Tongue (tissue), 2 donors: ENCODE results near the gene RBFOX2. TPM values are rescaled to one million over a fixed set of nuclear protein-coding genes. Genes with fewer than 3 reads are reported as not detected.

Experiments used
- DNase-seq: peaks from one replicate; pipeline ENCODE4 v3.0.0-alpha.2; 2015
- total RNA-seq: library from RNA; depleted of rRNA; stranded (reverse); fragments of >200 nt; gene quantifications from one replicate; pipeline ENCODE4 v1.2.3, GENCODE V29; 2014

The RBFOX2 gene
- total RNA-seq, 1 donor from 2014 or later = 269 TPM

DNA sequence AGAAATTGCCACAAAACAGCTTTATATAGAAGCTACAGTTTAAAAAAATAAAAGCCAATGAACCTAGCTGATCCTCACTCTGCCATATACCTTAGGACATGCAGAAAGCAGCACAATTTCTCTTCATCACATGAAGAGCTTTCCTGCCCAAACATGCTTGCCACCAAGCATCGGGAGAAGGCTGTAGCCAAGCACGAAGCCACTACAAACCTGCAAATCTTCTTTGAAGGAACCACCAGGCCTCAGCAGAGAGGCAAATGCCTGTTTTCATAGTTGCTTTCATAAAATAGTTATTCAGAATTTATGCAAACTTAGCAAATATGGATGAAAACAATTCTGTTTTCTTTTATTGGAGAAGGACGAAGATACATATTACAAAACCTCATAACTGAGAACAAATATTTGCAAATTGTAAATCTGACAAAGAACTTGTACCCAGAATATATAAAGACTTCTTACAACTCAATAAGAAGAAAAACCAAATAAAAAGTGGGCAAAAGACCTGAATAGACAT lies 100.3 kb downstream of the RBFOX2 start:
- DNase-seq = peak; percentile 33

DNA sequence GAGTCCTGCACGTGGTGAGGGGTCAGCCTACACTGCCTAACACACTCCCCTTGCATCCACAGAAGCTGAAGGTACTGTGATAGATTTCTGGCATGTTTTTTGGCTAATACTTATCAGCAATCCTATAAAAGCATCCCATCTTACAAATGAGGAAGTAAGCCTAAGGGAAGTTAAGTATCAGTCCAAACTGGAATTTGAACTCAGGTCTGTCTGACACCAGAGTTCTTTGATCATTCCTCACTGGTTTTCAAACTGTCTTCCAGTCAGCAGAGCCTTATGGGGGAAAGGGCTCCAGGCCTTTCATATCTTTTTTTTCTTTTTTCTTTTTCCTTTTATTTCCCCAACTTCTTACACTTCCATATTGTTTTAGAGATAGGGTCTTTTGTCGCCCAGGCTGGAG lies 105.6 kb downstream of the RBFOX2 start:
- DNase-seq = no peak

DNA sequence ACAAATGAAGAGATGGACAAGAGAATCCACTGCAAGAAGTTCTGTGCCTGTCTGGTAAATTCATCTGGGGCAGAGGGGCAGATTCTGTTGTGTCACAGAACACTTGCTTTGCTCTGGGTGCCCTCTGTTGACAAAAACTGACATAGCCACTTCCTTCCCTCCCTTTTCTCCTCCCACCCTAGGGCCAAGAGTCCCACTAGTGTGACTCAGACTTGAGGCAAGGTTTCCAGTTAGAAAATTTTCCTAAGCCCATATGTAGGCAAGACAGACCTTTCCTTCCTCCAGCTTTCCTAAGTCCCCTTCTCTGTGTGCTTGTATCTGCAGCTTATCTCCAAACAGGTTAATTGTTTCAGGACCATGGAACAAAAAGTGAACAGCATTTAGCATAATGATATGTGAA lies 106.8 kb downstream of the RBFOX2 start:
- DNase-seq = peak; percentile 82

DNA sequence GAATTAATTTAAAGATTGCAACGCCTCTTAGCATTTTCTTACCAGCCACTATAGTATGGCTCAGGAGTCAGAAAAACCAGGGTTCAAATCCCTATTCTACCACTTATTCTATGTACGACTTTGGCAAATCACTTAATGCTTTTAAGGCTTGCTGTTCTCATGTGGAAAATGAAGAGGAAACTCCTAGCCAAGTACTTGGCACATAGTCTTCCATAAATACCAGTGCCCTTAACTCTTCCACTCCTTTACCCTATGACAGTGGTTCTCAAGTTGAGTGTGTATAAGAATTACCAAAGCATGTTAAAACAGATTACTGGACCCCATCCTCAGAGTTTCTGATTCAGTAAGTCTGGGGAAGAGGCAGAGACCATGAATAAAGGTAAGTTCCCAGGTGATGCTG lies 107.6 kb downstream of the RBFOX2 start:
- DNase-seq = no peak

DNA sequence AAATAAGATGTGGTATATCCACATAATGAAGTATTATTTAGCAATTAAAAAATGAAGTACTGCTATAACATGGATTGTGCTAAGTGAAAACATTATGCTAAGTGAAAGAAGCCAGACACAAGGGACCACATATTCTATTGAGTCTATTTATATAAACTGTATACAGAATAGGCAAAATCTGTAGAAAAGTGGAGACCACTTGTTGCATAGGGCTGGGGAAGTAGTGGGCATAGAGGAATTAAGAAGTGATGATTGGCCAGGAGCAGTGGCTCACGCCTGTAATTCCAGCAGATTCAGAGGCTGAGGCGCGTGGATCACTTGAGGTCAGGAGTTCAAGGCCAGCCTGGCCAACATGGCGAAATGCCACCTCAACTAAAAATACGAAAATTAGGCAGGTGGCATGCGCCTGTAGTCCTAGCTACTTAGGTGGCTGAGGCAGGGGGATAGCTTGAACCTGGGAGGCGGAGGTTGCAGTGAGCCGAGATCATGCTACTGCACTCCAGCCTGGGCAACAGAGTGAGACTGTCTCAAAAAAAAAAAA lies 109.6 kb downstream of the RBFOX2 start:
- no peak for DNase-seq

DNA sequence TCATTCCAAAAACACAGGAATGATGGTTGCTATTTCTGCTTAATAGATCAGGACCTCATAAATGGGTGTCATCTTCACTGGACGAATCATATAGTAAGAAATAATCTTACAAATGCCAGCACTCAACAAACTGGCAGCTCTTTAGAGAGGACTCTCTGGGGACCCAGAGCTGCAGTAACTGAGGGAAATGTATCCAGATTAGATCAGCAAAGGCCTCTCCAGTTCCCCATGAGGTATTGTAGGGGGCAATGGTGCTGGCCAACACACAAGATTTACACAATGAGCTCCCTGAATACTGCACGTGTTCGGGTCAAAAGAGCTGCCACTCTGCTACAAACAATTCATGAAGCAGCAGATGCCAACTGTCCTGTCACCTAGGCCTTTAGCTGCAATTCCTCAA lies 110.2 kb downstream of the RBFOX2 start:
- DNase-seq = no peak

DNA sequence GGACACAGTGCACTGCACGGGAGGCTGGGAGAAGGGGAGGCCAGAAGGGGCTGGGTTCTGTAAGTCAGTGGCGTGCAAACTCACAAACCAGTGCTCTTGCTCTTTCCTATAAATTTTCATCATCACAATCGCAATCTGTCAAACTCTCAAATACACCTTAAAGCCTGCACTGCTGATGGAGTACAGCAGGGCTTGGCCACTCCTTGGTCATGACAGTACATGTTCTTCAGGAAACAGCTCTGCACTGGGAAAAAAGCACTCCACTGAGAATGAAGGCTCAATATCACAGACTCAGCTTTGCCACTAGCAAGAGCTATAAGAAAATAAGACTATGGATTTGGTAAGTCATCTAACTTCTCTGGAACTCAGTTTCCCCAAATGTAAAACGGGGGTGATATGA lies 111.0 kb downstream of the RBFOX2 start:
- no peak for DNase-seq

DNA sequence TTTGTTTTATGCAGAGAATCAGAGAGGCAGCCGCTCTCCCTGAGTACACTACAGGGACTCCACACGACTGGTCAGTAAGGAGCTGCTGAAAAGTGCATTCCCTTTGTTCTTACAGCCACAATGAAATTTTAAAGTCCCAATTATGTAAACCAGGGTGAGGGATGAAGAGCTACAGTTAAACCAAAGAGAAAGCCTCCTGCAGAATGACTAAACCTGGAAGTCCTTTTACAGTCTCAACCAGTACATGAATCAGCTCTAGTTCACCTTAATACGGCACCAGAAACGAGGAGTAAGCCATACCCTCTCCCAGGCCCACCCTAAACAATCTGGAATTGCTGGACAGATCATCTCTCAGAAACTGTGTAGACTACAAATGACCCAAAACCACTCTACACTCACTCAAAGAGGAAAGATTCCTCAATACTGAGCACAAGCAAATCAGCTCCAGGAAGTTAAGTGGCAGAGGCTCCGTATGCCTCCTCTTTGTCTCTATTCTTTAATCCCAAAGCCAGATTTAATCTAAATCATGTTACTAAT lies 113.1 kb downstream of the RBFOX2 start:
- peak; percentile 49 for DNase-seq

DNA sequence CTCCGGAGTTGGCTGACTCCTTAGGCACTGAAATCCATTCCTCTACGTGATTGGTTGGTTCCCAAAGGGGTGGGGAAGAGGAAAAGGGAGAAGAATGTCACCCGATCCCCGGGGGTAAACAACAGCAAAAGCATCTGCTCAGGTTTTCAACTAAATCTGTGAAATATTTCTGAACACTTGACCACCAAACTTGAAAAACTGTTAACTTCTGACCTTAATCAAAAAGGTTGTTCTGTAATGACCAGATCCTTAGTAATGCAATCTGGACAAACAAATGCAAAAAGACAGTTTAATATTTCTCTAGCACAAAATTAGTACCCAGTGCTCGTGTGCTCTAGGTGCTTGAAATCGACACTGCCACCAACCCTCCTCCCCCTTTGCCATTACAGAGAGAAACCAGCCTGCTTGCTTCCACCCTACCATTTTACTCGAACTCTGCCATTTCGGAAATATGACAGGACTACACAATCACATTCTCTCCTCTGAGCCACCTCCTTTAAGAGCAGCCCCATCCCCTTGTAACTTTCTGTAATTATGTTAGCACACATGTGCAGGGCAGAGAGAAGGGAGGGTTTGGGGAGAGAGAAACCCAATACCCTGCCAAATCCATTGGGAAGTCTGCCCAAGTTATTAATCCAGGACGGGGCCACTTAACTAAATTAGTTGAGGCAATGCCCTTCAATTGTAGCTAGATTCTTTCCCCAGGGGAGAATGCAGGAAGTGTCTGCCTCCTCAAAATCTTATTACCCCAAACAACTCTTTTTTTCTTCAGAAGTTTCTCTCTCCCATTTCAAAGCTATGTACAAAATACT lies 113.8 kb downstream of the RBFOX2 start:
- peak; percentile 97 for DNase-seq

DNA sequence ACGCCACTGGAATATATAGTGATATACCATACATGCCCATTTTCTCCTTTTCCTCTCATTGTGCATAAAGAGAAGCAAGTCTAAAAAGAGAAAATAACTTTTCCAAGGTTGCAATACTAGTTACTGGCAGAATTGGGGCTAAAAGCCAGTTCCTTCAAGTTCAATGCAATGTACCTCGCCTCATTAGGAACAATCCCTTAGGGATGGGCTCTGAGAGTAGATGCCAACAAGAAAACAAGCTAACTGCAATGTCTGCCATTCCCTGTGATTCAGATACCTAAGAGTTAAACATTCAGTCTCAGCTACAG lies 114.3 kb downstream of the RBFOX2 start:
- no peak for DNase-seq

DNA sequence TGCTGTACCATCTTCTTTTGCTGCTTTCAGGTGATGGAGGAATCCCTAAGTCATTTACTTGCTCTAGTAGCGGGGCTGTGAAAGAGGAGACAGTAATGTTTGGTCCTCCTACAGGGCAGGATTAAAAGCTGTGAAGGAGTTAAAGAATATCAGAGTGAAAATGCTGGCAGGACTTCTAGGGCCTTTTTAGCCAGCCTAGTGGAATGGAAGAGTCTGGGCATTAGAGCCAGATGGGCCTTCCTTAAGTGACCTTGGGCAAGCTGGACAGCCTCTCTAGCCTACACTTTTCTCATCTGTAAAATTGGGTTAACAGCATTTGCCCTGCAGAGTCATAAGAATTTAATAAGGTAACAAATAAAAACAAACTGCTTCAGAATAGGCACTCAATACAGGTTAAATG lies 114.7 kb downstream of the RBFOX2 start:
- DNase-seq = no peak

DNA sequence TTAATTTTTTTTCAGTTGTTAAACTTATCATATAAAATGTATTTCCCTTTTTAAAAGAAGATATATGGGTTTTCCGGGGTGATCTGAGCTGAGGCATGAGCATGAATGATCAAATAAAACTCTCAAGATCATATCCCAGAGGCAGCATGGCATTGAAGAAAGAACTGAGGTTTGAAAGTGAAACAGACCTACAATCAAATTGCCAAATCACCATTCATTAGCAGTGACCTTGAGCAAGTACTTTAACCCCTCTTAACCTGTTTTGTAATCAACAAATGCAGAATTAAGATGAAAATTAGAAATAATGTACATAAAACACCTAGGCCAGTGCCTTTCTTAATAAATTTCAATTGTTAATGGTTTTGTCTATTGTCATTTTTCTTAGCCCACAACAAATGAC lies 116.0 kb downstream of the RBFOX2 start:
- no peak for DNase-seq

DNA sequence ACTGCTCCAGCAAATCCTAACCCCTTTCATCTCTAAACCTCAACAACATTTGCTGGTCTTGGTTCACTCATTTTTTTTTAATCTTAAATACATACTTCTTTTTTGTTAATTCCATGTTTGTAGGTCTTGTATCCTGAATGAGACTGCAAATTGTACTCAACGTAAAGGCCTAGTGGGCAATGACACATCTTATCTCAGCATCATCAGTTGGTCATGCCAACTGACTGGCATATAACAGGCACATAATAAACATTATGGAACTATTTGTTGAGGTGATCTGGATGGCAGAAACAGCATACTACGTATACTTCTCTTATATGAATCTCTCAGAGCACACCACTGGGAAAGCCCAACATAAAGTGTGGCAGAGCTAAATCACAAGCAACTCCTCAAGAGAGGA lies 116.7 kb downstream of the RBFOX2 start:
- DNase-seq = no peak

DNA sequence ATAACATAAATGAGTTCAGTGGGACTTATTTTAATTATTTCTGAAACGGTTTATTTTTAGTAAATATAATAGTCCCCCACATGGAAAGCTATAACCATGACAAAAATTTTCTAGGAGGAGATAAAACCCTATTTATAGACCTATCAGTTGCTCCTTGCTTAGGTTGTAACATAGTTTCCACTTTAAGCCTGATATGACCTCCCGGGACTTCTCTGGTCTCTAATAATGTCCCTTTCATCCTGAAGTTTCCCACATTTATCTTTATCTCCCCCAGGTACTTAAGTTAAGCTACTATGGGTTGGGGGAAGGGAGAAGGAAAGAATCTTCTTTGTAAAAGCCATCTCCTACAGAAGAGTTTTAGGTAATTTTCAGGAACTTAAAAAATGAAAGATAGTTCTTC lies 117.7 kb downstream of the RBFOX2 start:
- no peak for DNase-seq

DNA sequence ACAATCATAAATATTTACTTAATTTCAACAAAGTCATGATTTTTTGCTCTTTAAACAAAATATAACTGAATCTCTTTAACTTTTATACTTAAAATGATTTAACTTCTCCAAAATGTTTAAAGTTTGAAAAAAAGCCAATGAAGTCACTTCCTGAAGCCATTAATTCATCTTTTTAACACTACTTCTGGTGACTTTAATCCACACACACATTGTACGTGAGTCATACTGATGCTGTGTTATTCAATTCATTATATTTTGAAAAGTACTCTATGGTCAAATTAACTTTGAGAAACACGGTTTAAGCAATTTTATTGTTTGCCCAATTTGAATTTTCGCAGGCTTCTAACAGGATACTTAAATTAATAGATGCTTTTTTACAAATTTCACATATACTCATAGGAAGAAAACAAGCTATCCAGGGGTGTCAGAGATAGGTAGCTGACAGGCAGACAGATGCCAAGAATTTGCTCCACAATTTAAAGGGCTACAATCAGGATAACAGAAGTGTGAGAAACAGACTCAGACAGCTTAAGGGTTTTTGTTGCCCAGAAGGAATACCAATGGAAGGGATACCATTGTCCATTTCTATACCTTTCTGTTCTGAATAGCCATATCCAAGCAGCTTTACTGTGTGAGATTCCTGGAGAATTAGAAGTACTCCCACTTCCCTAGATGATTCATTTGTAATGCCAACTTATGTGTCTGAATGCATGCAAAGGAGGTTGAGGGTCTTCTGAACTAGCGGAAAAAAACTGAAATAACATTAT lies 118.4 kb downstream of the RBFOX2 start:
- DNase-seq = no peak

DNA sequence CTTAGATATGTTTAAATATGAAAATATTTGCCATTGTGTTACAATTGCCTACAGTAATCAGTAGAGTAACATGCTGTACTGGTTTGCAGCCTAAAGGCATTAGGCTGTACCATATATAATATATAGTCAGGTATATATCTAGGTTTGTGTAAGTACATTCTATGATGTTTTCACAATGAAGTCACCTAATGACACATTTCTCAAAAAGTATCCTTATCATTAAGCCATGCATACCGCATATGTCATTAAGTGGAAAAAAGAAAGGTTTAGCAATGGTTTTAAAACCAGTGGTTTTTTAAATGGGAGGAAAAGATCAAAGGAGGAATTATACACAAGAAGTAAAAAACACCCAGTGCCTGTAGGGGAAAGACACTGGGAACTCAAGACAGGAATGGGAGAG lies 122.7 kb downstream of the RBFOX2 start:
- DNase-seq = no peak

DNA sequence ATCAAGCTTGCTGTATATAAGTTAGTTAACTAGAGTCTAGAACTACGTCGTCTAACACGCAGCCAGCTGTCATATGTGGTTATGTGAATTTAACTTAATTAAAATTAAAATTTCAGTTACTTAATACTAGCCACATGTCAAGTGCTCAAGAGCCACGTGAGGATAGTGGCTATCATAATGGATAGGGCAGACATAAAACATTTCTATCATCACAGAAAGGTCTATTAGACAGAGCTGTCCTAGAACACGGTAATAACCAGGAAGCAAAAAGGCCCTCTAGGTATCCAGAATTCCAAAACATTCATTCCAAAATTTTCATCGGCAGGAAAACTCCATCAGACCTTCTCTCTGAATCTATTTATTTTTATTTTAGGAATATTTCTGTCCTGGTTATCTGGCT lies 123.9 kb downstream of the RBFOX2 start:
- no peak for DNase-seq

DNA sequence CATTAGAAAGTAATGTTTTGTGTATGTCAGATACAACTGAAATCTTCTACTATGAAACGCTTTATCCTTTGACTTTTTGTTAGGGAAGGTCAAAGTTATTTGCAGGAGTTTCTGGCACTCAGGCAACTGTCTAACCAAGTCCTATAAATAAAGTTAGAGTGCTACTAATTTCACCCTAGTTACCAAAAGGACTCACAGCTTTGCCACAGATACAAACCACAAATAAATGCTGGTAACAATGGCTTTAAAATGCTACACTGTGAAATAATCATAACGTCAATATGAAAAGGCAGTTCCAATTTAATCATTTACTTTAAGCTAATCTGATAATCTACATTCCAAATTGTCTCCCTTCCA lies 124.3 kb downstream of the RBFOX2 start:
- DNase-seq = no peak

DNA sequence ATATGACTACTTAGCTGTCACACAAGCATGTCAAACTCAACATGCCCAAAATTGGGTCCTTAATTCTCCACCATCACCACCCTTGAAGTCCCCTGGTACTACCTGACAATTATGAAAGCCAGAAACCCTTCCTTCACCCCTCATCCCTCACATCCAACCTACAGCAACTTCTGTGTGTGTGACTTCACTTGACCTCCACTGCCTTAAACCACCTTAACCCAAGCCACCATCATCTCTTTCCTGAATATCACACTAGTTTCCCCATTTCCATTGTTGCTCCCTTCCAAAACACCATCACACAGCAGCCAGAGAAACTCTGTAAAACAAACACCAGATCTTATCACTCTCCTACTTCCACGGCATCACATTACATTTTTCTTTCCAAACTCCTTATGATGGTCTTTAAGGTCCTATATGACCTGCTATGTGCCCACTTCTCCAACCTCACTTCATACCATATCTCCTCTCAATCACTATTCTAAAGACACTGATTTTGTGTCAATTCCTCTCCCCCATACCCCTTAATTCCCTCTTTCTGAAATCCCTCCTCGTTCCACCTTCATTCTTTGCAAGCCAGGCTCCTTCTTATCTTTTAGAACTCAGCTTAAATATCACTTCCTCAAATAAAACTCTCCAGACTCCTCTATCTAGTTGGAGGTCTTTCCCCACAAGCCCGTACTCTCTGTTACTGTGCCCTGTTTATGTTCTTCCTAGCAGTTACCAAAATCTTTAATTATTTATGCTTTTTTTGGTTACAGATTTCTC lies 124.9 kb downstream of the RBFOX2 start:
- no peak for DNase-seq

DNA sequence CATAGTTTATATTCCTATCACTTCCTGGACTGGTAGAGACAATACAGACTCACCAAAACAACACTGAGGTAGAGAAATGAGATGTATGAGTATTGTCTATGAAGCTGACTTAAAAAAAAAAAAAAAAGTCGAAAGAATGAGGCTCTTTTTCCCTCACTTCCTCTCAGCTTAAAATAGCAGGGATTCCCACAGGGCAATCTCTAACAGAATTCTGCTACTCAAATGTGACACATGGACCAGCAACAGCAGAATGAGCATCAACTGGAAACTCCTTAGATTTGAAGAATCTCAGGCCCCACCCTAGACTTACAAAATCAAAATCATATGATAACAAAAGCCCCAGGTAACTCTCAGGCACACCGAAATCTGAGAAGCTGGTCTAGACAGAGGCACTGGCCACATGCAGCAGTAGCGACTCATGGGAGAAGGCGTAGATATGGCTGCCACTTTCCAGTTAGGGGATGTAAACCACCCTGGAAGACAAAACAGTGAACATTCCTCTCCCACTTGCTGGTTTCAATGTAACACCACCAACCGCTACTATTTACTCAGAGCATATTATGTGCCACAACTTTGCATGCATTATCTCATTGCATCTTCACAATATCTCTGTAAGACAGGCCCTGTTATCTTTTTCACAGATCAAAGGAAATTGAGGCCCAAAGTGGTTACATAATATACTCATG lies 128.0 kb downstream of the RBFOX2 start:
- no peak for DNase-seq

DNA sequence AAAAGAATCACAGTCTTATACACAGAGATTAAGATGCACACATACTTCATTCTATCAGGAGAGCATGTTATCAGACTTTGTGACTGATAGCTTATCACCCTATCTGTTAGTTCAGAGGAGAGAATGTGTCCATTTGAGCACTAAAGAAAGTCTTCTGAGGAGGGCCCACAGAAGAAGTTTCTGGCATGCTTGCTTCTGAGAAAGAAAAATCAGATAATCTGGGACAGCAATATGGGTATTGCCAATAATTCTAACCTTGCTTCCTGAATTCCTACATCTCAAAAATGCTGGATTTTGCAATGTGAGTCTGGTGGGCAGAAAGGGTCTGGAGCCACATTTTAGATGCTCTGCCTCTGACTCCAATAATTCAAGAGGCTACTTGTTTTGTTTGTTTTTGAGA lies 128.9 kb downstream of the RBFOX2 start:
- no peak for DNase-seq

DNA sequence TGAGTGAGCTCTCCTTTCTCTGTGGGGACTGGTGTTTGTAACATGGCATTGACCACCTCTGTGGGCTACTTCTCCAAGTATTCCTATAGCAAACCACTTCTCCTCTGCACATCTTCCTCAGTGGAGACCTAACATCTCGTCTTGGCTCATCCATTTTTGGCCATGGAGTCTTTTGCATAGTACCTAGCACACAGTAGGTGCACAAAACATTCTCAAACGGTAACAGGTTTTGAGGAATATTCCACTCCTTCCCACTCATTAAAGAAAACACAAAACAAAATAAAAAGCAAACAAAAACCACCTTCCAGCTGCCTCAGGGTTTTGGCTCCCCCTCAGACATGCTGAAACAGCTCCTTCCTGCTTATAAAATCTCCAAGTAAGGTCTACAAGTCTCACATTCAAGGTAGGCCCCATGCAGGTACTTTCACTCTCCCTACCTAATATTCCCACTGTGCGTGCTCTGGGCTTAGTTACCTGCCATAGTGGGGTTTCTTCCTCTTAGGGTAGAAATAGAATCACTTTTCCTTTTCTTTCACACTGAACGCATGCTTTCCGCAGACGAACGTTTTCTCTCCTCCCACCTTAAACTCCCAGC lies 132.4 kb downstream of the RBFOX2 start:
- no peak for DNase-seq
